Caco-2 (cell line): Measurements from ENCODE around the gene RRM2. TPM values are rescaled to one million over a fixed set of nuclear protein-coding genes. Genes with fewer than 3 reads are reported as not detected.
A peak's percentile ranks its signal among the peaks of the same experiment; 100 is the strongest.
"Not testable (repeated sequence)": the region's sequence is repeated elsewhere in the genome, so short reads cannot be mapped to it uniquely, and the experiment has no call there.

Experiments
- BruUV-seq: library from RNA; stranded (reverse); fragments of 400-500 nt; replicated peaks from 2 replicates; lab custom pipeline; 2021; lab: Mats Ljungman, UMichigan
- CTCF ChIA-PET: fragments of 300-600 bp; sonication (Branson Sonifier 250); formaldehyde crosslinking; loops from one replicate; lab custom pipeline; 2022; ENCODE audit warnings: antibody characterized with exemption; lab: Charles Lee
- POLR2A ChIA-PET: fragments of 300-600 bp; sonication (Branson Sonifier 250); formaldehyde crosslinking; loops from one replicate; lab custom pipeline; 2022; ENCODE audit warnings: antibody characterized with exemption; lab: Charles Lee
- DNase-seq, 2 experiments: peaks; one replicate each; pipeline versions ENCODE4 v3.0.0 to v3.0.0-alpha.2; 2020 to 2022
- H3K27me3 ChIP-seq: replicated peaks from 2 replicates; pipeline ENCODE4 v1.6.0; 2011; ENCODE audit warnings: low read length; ENCODE audit not compliant: control insufficient read depth, insufficient read depth
- H3K36me3 ChIP-seq: 2 replicates; pipeline ENCODE4 v1.5.1; 2011; ENCODE audit warnings: low read length; ENCODE audit not compliant: control insufficient read depth, insufficient read depth
- H3K4me1 ChIP-seq: fragments of 250-450 bp; sonication (Bioruptor Pico); 2 replicates; pipeline ENCODE4 v1.5.1; 2020; ENCODE audit warnings: mild to moderate bottlenecking
- H3K4me3 ChIP-seq: 2 replicates; pipeline ENCODE4 v1.5.1; 2011; ENCODE audit warnings: low read depth, mild to moderate bottlenecking, control low read depth, low read length
- H3K9me3 ChIP-seq: fragments of 250-450 bp; sonication (Bioruptor Pico); 2 replicates; pipeline ENCODE4 v1.5.1; 2020; ENCODE audit warnings: mild to moderate bottlenecking, moderate library complexity
- H3K27ac Mint-ChIP-seq: one replicate; pipeline ENCODE4 v1.8.0; 2022; ENCODE audit warnings: mixed read lengths; ENCODE audit not compliant: unreplicated experiment
- H3K27me3 Mint-ChIP-seq: one replicate; pipeline ENCODE4 v1.8.0; 2022; ENCODE audit warnings: mixed read lengths; ENCODE audit not compliant: insufficient read depth, unreplicated experiment
- H3K36me3 Mint-ChIP-seq: one replicate; pipeline ENCODE4 v1.8.0; 2022; ENCODE audit warnings: mild to moderate bottlenecking, mixed read lengths; ENCODE audit not compliant: insufficient read depth, unreplicated experiment
- H3K4me1 Mint-ChIP-seq: one replicate; pipeline ENCODE4 v1.8.0; 2022; ENCODE audit warnings: low read depth, mixed read lengths; ENCODE audit not compliant: unreplicated experiment
- H3K4me3 Mint-ChIP-seq: one replicate; pipeline ENCODE4 v1.8.0; 2022; ENCODE audit warnings: mild to moderate bottlenecking, moderate library complexity, mixed read lengths; ENCODE audit not compliant: unreplicated experiment
- H3K9me3 Mint-ChIP-seq: one replicate; pipeline ENCODE4 v1.8.0; 2022; ENCODE audit warnings: mixed read lengths; ENCODE audit not compliant: unreplicated experiment
- intact Hi-C: fragments of 100-400 bp; cut with micrococcal nuclease; formaldehyde crosslinking; loops from one replicate; pipeline ENCODE4 v1.10.0; 2022; ENCODE audit not compliant: unreplicated experiment
- total RNA-seq: library from RNA; stranded (reverse); gene quantifications from 2 replicates; pipeline ENCODE4 v1.2.3, GENCODE V29; 2022
- TF ChIP-seq, protein P1 (sequence below), 2 experiments: fragments of 200-600 bp in 1 of 2; IDR thresholded peaks; 1 replicate in 1 of 2; 2 replicates in 1 of 2; pipeline versions ENCODE4 v1.5.1 to v1.8.0; 2011 to 2022; ENCODE audit warnings: antibody characterized with exemption in 1 of 2, control low read depth in 1 of 2, inconsistent platforms in 1 of 2, low read depth in 1 of 2, low read length in 1 of 2, mild to moderate bottlenecking in 1 of 2, moderate library complexity in 1 of 2; ENCODE audit not compliant: insufficient read depth in 1 of 2, severe bottlenecking in 1 of 2, unreplicated experiment in 1 of 2

Gene RRM2
- total RNA-seq, 1 experiment from 2014 or later, result 169 TPM

DNA sequence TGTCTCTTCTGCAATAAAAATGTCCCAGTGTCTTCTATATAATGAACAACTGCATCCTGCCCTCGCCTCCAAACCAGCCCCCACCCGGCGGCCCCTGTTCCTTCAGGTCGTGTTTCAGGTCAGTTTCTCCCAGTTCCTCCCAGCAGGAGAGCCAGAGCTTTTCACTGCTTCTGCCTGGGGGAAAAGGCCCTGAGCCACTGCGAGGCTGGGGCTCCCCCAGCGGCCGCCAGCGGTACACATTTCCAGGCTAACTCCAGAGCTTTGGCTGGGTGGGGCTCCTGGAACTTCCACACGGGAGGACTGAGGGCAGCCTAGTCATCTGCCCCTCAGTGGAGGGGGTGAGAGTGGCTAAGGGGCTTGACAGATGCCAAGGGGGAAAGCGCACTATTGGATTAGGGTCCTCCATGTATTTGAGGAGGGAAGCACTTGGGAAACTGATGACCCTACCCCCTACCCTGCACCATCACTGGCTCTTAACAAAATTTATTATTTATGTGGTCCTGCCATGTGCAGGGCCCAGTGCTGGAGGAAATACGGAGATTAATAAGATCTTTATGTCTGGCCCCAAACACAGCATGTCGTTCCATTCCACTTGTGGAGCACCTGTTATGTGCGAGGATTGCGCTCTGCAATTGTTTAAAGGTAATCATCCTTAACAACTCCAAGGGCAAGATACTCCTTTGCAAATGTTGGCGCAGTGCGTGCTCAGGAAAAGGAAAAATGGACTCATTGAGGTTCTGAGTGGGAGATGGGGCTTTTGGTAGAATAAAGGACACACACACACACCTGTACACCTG, 25.0 kb upstream of the RRM2 start:
- no peak overlapping the region for H3K4me3 ChIP-seq
- Mint-ChIP-seq H3K27ac (no peak overlapping the region), H3K27me3 (no peaks in the 10 kb centered on the region), H3K9me3 (no peaks in the 10 kb centered on the region), H3K4me1 (no peaks in the 10 kb centered on the region), H3K4me3 (no peak overlapping the region), H3K36me3 (no peaks in the 10 kb centered on the region)
- ChIA-PET CTCF (interaction anchor here (0.6 to 4.9 kb wide), 22 partner anchors 10 to 467 kb away, joined by 3 to 210 read pairs (median 4); partner anchors contain the start of genes CYS1, TAF1B and YWHAQ), POLR2A (interaction anchor here (0.5 to 1.2 kb wide), 3 partner anchors 25 to 40 kb away, joined by 3 to 6 read pairs (median 4); no protein-coding TSS in a partner anchor)
- H3K9me3 ChIP-seq, result no peaks in the 10 kb centered on the region
- H3K27me3 ChIP-seq, result no peaks in the 10 kb centered on the region
- H3K4me1 ChIP-seq, result no peaks in the 10 kb centered on the region
- intact Hi-C loops, result loop anchor here (1.0 to 2.0 kb wide), 3 partner anchors 17 to 25 kb away; partner anchors contain the start of gene CYS1
- peak; percentile 78 to 85 for DNase-seq
- no TSS peak for BruUV-seq
- no peaks in the 10 kb centered on the region for H3K36me3 ChIP-seq
- TF ChIP-seq, protein P1, sequence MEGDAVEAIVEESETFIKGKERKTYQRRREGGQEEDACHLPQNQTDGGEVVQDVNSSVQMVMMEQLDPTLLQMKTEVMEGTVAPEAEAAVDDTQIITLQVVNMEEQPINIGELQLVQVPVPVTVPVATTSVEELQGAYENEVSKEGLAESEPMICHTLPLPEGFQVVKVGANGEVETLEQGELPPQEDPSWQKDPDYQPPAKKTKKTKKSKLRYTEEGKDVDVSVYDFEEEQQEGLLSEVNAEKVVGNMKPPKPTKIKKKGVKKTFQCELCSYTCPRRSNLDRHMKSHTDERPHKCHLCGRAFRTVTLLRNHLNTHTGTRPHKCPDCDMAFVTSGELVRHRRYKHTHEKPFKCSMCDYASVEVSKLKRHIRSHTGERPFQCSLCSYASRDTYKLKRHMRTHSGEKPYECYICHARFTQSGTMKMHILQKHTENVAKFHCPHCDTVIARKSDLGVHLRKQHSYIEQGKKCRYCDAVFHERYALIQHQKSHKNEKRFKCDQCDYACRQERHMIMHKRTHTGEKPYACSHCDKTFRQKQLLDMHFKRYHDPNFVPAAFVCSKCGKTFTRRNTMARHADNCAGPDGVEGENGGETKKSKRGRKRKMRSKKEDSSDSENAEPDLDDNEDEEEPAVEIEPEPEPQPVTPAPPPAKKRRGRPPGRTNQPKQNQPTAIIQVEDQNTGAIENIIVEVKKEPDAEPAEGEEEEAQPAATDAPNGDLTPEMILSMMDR (IDR thresholded peaks at IDR 0.05; ENCODE audit: insufficient read depth in 1 of 2, low read depth in 1 of 2, low read length in 1 of 2, severe bottlenecking in 1 of 2, unreplicated experiment in 1 of 2), result peak; percentile 88 to 98

- intact Hi-C loops, result no loop called here
- TF ChIP-seq, protein P1 (IDR thresholded peaks at IDR 0.05; ENCODE audit: insufficient read depth in 1 of 2, low read depth in 1 of 2, low read length in 1 of 2, severe bottlenecking in 1 of 2, unreplicated experiment in 1 of 2), result no peak
- no peak overlapping the region for H3K4me3 Mint-ChIP-seq
- CTCF ChIA-PET, result interaction anchor here (1.5 kb wide), 1 partner anchor 29 kb away, joined by 12 read pairs; no protein-coding TSS in a partner anchor
- Histone ChIP-seq H3K27me3 (no peaks in the 10 kb centered on the region), H3K4me1 (peaks cover 11% of the 10 kb centered on the region), H3K36me3 (no peaks in the 10 kb centered on the region), H3K9me3 (peaks cover 9% of the 10 kb centered on the region; the same call in 1 of the 2 replicates), H3K4me3 (no peak overlapping the region)
- H3K27ac Mint-ChIP-seq, result no peak overlapping the region
- H3K9me3 Mint-ChIP-seq, result peaks cover under 1% of the 10 kb centered on the region
- DNase-seq, result no peak
- H3K36me3 Mint-ChIP-seq, result no peaks in the 10 kb centered on the region
- POLR2A ChIA-PET, result no interaction called here
- H3K4me1 Mint-ChIP-seq, result no peaks in the 10 kb centered on the region
- H3K27me3 Mint-ChIP-seq, result no peaks in the 10 kb centered on the region
- no TSS peak for BruUV-seq
Measured at GRCh38 chr2:10101491-10101890, 21.0 kb upstream of the RRM2 start.

DNA sequence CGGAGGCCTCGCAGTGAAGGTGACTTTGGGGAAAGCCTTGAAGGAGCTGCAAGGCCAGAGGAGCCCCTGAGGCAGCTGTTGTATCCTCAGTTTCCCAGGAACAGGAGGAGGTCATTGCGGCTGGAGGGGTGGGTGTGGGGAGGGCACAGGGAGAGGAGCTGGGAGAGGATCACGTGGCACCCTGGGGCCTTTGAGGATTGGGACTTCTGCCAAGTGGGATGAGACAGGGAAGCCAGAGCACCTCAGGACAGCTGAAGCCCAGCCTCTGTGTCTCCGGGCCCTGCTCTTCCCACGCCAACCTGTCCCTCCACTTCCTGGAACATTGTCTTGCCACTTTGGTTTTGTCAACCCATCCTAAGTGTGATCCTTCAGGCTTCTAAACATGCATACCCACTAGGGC, 19.4 kb upstream of the RRM2 start:
- H3K9me3 ChIP-seq, result peaks cover 11% of the 10 kb centered on the region; the same call in 1 of the 2 replicates
- peaks cover 11% of the 10 kb centered on the region for H3K4me1 ChIP-seq
- ChIA-PET CTCF (interaction anchor here (1.2 kb wide), 1 partner anchor 31 kb away, joined by 3 read pairs; no protein-coding TSS in a partner anchor), POLR2A (no interaction called here)
- no peaks in the 10 kb centered on the region for H3K36me3 ChIP-seq
- H3K4me3 Mint-ChIP-seq, result no peak overlapping the region
- BruUV-seq, result no TSS peak
- H3K27ac Mint-ChIP-seq, result no peak overlapping the region
- TF ChIP-seq, protein P1 (IDR thresholded peaks at IDR 0.05; ENCODE audit: insufficient read depth in 1 of 2, low read depth in 1 of 2, low read length in 1 of 2, severe bottlenecking in 1 of 2, unreplicated experiment in 1 of 2), result no peak
- no peaks in the 10 kb centered on the region for H3K27me3 ChIP-seq
- H3K4me3 ChIP-seq, result no peak overlapping the region
- H3K9me3 Mint-ChIP-seq, result peaks cover 10% of the 10 kb centered on the region
- no peaks in the 10 kb centered on the region for H3K4me1 Mint-ChIP-seq
- H3K36me3 Mint-ChIP-seq, result no peaks in the 10 kb centered on the region
- intact Hi-C loops, result no loop called here
- DNase-seq, result no peak
- no peaks in the 10 kb centered on the region for H3K27me3 Mint-ChIP-seq

- H3K27ac Mint-ChIP-seq, POLR2A ChIA-PET, H3K27me3 Mint-ChIP-seq, H3K4me3 ChIP-seq, H3K36me3 ChIP-seq, BruUV-seq, H3K27me3 ChIP-seq, intact Hi-C loops, H3K4me1 Mint-ChIP-seq, H3K36me3 Mint-ChIP-seq, H3K4me3 Mint-ChIP-seq, DNase-seq: not testable (repeated sequence)
- peaks cover 10% of the 10 kb centered on the region for H3K9me3 Mint-ChIP-seq
- CTCF ChIA-PET, result interaction anchor here (0.6 to 1.4 kb wide), 2 partner anchors 33 to 379 kb away, joined by 3 to 4 read pairs; no protein-coding TSS in a partner anchor
- Histone ChIP-seq H3K4me1 (peaks cover 11% of the 10 kb centered on the region), H3K9me3 (peaks cover 11% of the 10 kb centered on the region; the same call in 1 of the 2 replicates)
Measured at GRCh38 chr2:10104906-10105305, 17.6 kb upstream of the RRM2 start.
